GOT3 (cell line): ENCODE measurements around the gene CLIC4.
"Not testable (repeated sequence)": the region's sequence is repeated elsewhere in the genome, so short reads cannot be mapped to it uniquely, and the experiment has no call there.

Source experiments
- DNase-seq: peaks from one replicate; lab custom pipeline; 2025; ENCODE audit warnings: mixed read lengths; lab: John Stamatoyannopoulos, UW

The CLIC4 gene

DNA sequence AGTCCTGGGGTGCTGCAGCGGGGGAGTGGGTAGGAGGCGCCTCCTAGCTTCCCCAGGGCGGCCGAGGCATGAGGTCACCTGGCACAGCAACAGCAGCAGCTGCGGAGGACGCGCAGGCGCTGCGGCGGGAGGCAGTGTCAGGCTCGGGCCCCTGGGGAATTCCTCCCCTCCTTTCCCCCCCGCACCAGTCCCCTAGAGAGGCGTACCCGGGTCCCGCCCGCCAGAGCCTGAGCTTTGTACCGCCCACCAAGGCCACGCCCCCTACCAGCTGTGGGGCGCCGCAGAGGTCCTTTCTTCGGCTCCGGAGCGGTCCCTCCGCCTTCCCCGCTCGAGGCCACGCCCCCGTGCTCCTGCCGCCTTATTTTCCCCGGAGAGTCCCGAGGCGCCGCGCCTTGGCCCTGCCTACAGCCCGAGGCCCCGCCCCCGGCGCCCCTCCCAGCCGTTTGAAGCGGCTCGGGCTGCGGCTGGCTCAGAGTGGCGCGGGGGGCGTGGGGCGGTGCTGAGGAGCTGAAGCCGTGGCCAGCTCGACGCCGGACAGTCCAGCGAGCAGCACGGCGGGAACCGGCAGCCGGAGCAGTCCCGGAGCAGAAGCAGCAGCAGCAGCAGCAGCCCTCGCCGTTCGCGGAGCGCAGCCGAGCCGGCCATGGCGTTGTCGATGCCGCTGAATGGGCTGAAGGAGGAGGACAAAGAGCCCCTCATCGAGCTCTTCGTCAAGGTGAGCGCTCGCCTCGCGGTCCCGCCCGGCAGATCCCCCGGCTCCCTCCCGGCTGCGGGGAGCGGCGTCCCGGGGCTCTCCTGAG, at the start of gene CLIC4:
TSS of gene CLIC4 (plus strand) at position 537 of the 800 bp plus-strand sequence. CDS start at position 644, 107 bp downstream.
- DNase-seq = peak; percentile 98

DNA sequence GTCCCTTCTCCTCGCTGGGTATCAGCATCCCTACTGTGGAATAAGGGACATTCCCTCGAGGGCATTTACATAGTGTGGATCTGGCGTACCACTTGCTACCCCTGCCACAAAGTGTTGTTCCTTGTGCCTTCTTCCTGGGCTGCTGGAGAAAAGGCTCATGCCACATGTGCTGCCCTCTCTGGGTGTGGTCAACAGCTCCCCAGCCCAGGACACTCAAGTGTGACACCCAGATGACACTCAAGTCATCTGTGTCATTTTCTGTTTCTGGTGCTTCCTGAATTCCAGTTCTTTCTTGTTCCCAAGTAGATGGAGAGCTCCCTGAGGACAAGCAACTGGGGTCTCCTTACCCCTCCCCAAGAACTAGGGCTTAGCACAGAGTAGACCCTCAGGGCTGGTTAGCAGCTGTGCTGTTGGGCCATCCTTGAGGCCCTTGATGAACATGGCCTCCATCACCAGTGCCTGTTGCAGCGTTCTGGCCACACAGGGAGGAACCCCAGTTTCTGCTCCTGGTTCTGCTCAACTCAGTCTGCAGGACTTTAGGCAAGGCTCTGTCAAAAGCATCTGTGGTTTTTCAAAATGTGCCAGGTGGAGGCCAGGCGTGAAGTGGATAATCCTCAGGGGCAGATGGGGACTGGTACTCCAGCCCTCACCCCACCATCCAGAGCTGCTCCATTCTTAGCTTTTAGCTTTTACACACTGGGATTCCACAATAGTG, 49.0 kb upstream of the CLIC4 start:
- DNase-seq = no peak

GRCh38 chr1:24696756-24697330, 48.4 kb upstream of the CLIC4 start:
- no peak for DNase-seq

DNA sequence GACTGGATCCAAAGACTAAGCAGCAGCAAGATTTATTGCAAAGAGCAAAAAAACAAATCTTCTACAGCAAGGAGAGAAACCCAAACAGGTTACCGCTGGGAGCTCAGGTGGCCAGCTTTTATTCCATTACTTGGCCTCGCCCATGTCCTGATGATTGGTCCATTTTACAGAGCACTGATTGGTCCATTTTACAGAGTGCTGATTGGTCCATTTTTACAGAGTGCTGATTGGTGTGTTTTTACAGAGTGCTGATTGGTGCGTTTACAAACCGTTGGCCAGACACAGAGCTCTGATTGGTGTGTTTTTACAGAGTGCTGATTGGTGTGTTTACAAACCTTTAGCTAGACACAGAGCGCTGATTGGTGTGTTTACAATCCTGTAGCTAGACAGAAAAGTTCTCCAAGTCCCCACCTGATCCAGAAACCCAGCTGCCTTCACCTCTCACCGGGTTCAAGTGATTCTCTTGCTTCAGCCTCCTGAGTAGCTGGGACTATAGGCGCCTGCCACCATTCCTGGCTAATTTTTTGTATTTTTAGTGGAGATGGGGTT, 47.7 kb upstream of the CLIC4 start:
- DNase-seq = not testable (repeated sequence)

GRCh38 chr1:24698326-24698725, 46.9 kb upstream of the CLIC4 start:
- not testable (repeated sequence) for DNase-seq

GRCh38 chr1:24699628-24700027, 45.6 kb upstream of the CLIC4 start:
- no peak for DNase-seq

GRCh38 chr1:24702511-24703293, 42.5 kb upstream of the CLIC4 start:
- DNase-seq = no peak

GRCh38 chr1:24704411-24705259, 40.6 kb upstream of the CLIC4 start:
- DNase-seq = no peak

- DNase-seq = peak; percentile 56
Observed at GRCh38 chr1:24705260-24706073, 39.8 kb upstream of the CLIC4 start.

DNA sequence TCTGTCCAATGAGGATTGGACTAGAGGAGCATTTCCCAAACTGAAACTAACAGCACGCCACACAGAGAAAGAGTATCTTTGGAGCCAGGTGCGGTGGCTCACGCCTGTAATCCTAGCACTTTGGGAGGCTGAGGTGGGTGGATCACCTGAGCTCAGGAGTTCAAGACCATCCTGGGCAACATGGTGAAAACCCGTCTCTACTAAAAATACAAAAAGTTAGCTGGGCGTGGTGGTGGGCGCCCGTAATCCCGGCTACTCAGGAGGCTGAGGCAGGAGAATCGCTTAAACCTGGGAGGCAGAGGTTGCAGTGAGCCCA, 39.2 kb upstream of the CLIC4 start:
- not testable (repeated sequence) for DNase-seq

DNA sequence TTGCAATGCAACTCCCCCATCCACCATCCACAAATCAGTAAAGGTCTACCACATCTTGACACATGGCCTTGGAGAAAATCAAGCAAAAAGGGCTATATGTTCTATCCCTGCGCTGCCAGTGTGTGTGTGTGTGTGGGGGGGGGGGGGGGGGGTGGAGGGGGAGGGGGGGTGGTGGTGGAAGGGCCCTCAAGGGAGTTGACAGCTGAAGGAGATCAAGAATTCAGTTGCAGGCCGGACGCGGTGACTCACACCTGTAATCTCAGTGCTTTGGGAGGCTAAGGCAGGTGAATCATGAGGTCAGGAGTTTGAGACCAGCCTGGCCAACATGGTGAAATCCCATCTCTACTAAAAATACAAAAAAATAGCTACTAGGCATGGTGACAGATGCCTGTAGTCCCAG, 37.6 kb upstream of the CLIC4 start:
- no peak for DNase-seq

DNA sequence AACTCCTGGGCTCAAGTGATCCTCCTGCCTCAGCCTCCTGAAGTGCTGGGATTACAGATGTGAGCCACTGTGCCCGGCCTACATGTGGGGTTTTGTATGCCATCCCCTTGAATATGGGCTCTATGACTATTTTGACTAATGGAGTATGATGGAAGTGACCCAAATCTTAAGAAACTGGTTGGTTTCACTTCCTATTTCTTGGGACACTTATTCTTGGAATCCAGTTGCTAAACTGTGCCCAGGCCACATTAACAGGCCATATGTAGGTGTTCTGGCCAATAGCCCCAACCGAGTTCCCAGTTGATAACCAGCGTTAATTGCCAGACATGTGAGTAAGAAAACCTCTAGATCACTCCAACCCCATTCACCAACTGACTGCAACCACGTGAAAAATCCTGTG, 36.3 kb upstream of the CLIC4 start:
- no peak for DNase-seq

- DNase-seq = no peak
Observed at GRCh38 chr1:24709791-24710441, 35.3 kb upstream of the CLIC4 start.

DNA sequence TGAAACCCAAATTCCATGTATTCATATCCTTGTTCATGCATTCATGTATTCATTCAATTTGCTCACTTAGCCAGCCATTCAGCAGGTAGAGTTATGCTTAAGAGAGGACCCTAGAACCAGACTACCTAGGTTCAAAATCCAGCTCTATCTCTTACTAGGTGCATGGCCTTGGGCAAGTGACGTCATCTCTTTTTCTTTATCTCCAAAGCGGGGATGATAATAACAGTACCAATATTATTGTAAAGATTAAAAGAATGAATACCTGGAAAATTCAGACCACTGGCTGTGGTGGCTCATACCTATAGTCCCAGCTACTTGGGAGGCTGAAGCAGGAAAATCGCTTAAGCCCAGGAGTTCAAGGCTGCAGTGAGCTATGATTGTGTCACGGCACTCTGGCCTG, 33.9 kb upstream of the CLIC4 start:
- DNase-seq = no peak

- DNase-seq = no peak
Observed at GRCh38 chr1:24713176-24713575, 32.1 kb upstream of the CLIC4 start.

GRCh38 chr1:24713736-24714135, 31.5 kb upstream of the CLIC4 start:
- DNase-seq = no peak

GRCh38 chr1:24714859-24715520, 30.3 kb upstream of the CLIC4 start:
- no peak for DNase-seq

- DNase-seq = no peak
Observed at GRCh38 chr1:24715658-24716057, 29.6 kb upstream of the CLIC4 start.
